ENCODE data around the gene SLC7A6. TPM values are rescaled to one million over a fixed set of nuclear protein-coding genes. Genes with fewer than 3 reads are reported as not detected.

Gene SLC7A6
- 9.4 TPM for total RNA-seq

DNA sequence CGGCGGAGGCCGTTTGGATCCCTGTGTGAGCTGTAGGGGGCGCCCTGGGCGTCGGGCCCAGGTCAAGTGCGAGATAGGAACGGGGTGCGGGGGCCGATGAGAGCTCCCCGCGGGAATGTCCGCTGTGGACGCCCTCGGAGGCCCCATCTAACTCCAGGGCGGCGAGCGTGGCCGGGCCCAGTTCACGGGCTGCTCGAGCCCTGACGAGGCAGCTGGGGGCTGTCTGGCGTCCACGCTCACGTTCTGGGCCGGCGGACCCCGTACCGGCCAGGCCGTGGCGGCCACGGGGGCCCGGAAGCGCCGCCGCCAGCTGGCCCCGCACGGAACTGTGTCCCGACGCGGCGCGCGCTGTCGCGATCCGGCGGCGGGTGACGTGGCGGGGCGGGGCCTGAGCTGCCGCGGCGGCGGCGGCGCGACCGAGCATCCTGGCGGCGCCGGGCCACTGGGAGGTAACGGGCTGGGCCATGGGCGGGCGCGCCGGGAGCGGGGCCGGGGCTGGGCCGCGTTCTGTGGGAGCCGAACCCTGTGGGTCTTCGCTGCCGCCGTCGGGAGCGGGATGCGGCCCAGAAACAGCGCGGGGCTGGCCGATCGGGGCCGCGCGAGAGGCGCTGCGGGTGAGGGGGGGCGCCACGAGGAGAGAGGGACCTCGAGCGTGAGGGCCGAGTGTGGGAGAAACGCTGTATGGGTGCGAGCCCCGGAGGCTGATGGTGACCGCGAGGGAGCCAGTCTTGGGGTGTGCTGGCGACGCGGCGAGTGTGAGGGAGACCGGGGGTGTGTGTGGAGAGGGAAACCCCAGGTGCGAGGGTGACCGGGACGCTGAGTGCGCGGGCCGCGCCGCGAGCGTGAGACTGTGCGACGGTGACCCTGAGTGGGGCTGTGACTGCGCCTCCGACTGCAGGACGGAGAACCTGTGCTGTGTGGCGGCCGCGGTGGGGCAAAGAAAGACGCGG, at the start of gene SLC7A6:
TSS of gene SLC7A6 (plus strand) at position 399 of the 950 bp plus-strand sequence. CDS start 10,201 bp downstream, outside the sequence.
- Histone ChIP-seq H3K4me1 (ENCODE audit: control insufficient read depth in 3 of 3, insufficient read depth in 3 of 3, low read length in 3 of 3) (peaks cover 45 to 69% (median 49%) of the 10 kb centered on the region in 3 donors), H3K27me3 (ENCODE audit: control insufficient read depth in 3 of 3, insufficient read depth in 3 of 3, low read length in 3 of 3) (no peaks in the 10 kb centered on the region), H3K9ac (ENCODE audit: low read depth in 1 of 3, low read length in 3 of 3) (peak within 1 kb of the TSS; percentile 94 to 99 (median 97)), H3K36me3 (ENCODE audit: control insufficient read depth in 3 of 3, insufficient read depth in 3 of 3, low read length in 3 of 3) (peaks cover 17 to 19% (median 18%) of the 10 kb centered on the region in 3 donors), H3K27ac (ENCODE audit: low read depth, low read length) (peak within 1 kb of the TSS; percentile 98), H3K4me3 (ENCODE audit: low read length in 3 of 3) (peak within 1 kb of the TSS; percentile 90 to 98 (median 95)), H3K9me3 (ENCODE audit: control insufficient read depth in 3 of 3, low read length in 3 of 3) (no peaks in the 10 kb centered on the region)

DNA sequence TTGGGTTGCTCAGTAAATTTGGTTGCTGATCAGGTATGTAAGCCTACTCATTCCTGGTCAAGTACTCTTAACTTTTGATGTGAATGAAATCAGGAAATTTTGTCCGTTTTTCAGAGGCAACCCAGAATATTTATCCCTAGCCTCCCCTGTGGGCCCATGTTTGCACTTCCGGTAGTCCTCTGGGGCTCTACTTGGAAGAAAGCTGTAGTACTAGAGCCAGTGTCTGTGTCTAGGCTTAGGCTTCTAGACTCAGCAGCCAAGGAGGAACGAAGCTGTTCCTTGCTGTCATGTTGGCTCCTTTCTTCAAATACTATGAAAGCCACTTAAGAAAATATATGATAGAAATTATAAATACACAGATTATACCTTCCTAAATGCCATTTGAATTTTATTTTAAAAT, 49.6 kb upstream of the SLC7A6 start:
- H3K9ac ChIP-seq (ENCODE audit: low read depth in 1 of 3, low read length in 3 of 3), result no peak overlapping the region
- H3K36me3 ChIP-seq (ENCODE audit: control insufficient read depth in 3 of 3, insufficient read depth in 3 of 3, low read length in 3 of 3), result peaks cover 0 to 5% (median 5%) of the 10 kb centered on the region in 3 donors
- H3K27ac ChIP-seq (ENCODE audit: low read depth, low read length), result no peak overlapping the region
- no peak overlapping the region for H3K4me3 ChIP-seq (ENCODE audit: low read length in 3 of 3)
- H3K4me1 ChIP-seq (ENCODE audit: control insufficient read depth in 3 of 3, insufficient read depth in 3 of 3, low read length in 3 of 3), result peaks cover 0 to 8% (median 2%) of the 10 kb centered on the region in 3 donors
- no peaks in the 10 kb centered on the region for H3K27me3 ChIP-seq (ENCODE audit: control insufficient read depth in 3 of 3, insufficient read depth in 3 of 3, low read length in 3 of 3)
- no peaks in the 10 kb centered on the region for H3K9me3 ChIP-seq (ENCODE audit: control insufficient read depth in 3 of 3, low read length in 3 of 3)

DNA sequence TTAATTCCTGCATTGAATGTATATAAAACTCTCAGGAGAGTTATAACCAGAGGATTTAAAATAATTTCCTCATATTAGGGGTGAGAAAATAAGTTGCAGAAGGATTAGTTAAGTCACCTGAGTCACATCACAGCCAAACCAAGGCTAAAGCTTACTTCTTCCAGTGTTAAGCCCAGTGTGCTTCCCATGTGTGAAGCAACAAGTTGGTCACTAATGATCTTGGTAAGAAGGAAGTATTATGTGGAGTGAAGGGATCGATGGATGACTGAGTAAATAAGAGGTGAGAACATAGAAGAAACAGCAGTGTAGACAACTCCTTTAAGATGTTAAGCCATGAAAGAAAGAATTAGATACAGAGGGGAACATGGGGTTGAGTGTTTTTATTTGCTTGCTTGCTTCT, 49.0 kb upstream of the SLC7A6 start:
- H3K36me3 ChIP-seq (ENCODE audit: control insufficient read depth in 3 of 3, insufficient read depth in 3 of 3, low read length in 3 of 3), result peaks cover 0 to 8% (median 5%) of the 10 kb centered on the region in 3 donors
- H3K9me3 ChIP-seq (ENCODE audit: control insufficient read depth in 3 of 3, low read length in 3 of 3), result no peaks in the 10 kb centered on the region
- no peak overlapping the region for H3K27ac ChIP-seq (ENCODE audit: low read depth, low read length)
- H3K27me3 ChIP-seq (ENCODE audit: control insufficient read depth in 3 of 3, insufficient read depth in 3 of 3, low read length in 3 of 3), result no peaks in the 10 kb centered on the region
- peaks cover 0 to 11% (median 2%) of the 10 kb centered on the region in 3 donors for H3K4me1 ChIP-seq (ENCODE audit: control insufficient read depth in 3 of 3, insufficient read depth in 3 of 3, low read length in 3 of 3)
- H3K4me3 ChIP-seq (ENCODE audit: low read length in 3 of 3), result no peak overlapping the region
- no peak overlapping the region for H3K9ac ChIP-seq (ENCODE audit: low read depth in 1 of 3, low read length in 3 of 3)

DNA sequence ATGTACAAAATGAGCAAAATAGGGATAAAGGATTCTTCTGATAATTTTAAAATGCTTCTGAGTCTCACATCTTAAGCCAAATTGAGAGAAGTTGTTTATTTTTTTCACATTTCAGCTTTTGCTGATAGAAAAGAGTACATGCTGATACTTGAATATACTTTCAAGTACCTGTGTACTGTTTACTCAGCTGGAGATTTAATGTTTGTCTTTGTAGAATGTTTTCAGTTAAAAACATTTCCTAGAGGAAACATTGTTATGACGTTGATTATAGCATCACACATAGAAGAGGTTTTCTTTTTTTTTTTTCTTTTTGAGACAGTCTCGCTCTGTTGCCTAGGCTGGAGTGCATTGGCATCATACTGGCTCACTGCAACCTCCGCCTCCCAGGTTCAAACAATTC, 48.1 kb upstream of the SLC7A6 start:
- Histone ChIP-seq H3K4me3 (ENCODE audit: low read length in 3 of 3) (no peak overlapping the region), H3K27ac (ENCODE audit: low read depth, low read length) (no peak overlapping the region), H3K36me3 (ENCODE audit: control insufficient read depth in 3 of 3, insufficient read depth in 3 of 3, low read length in 3 of 3) (peaks cover 0 to 8% (median 5%) of the 10 kb centered on the region in 3 donors), H3K4me1 (ENCODE audit: control insufficient read depth in 3 of 3, insufficient read depth in 3 of 3, low read length in 3 of 3) (peaks cover 0 to 11% (median 2%) of the 10 kb centered on the region in 3 donors), H3K9me3 (ENCODE audit: control insufficient read depth in 3 of 3, low read length in 3 of 3) (no peaks in the 10 kb centered on the region), H3K27me3 (ENCODE audit: control insufficient read depth in 3 of 3, insufficient read depth in 3 of 3, low read length in 3 of 3) (no peaks in the 10 kb centered on the region), H3K9ac (ENCODE audit: low read depth in 1 of 3, low read length in 3 of 3) (no peak overlapping the region)

DNA sequence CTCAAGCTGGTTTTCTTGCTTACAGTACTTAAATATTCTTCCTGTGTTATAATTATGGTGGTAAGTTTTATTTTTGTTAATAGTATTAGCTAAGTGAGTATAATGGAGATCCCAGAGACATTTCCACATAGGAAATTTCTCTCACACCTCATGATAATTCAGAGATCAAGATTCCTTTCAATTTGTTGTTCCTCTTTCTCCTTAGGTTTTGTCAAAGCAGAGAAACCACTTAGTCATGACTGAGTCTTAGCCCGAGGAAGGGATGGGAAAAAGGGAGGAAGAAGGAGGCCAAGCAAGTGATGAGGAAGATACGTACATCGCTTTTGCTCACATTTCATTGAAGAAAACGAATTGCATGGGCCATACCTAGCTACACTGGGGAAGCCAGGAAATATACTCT, 46.8 kb upstream of the SLC7A6 start:
- Histone ChIP-seq H3K27ac (ENCODE audit: low read depth, low read length) (peak overlapping the region; percentile 12), H3K4me1 (ENCODE audit: control insufficient read depth in 3 of 3, insufficient read depth in 3 of 3, low read length in 3 of 3) (peaks cover 0 to 11% (median 2%) of the 10 kb centered on the region in 3 donors), H3K9me3 (ENCODE audit: control insufficient read depth in 3 of 3, low read length in 3 of 3) (no peaks in the 10 kb centered on the region), H3K27me3 (ENCODE audit: control insufficient read depth in 3 of 3, insufficient read depth in 3 of 3, low read length in 3 of 3) (no peaks in the 10 kb centered on the region), H3K4me3 (ENCODE audit: low read length in 3 of 3) (no peak overlapping the region), H3K9ac (ENCODE audit: low read depth in 1 of 3, low read length in 3 of 3) (no peak overlapping the region), H3K36me3 (ENCODE audit: control insufficient read depth in 3 of 3, insufficient read depth in 3 of 3, low read length in 3 of 3) (peaks cover 0 to 8% (median 5%) of the 10 kb centered on the region in 3 donors)

DNA sequence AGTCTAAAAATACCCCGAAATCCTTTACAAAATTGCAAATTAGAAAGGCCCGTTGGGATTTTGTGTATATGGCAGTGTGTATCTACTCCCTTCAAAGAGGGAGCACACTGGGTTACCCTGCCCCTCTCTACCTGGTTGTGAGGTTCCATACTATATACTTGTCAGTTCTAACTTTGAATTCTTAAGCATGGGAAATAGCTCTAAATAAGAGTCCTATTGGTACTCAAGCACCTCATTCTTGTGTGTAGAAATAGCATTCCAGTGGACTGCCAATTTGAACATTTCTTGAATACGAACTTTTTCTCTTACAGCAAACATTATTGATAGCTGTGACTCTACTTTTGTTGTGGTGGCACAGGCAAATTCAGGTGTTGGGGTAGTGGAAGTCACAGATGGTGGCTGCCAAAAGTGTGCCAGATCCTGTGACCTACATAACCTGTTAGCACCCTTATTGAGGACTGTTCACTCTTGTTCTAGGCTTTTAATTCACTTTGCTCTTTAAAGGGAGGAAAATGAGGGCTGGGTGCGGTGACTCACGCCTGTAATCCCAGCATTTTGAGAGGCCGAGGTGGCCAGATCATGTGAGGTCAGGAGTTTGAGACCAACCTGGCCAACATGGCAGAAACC, 44.5 kb upstream of the SLC7A6 start:
- no peaks in the 10 kb centered on the region for H3K9me3 ChIP-seq (ENCODE audit: control insufficient read depth in 3 of 3, low read length in 3 of 3)
- H3K27me3 ChIP-seq (ENCODE audit: control insufficient read depth in 3 of 3, insufficient read depth in 3 of 3, low read length in 3 of 3), result no peaks in the 10 kb centered on the region
- peaks cover 0 to 7% (median under 1%) of the 10 kb centered on the region in 3 donors for H3K4me1 ChIP-seq (ENCODE audit: control insufficient read depth in 3 of 3, insufficient read depth in 3 of 3, low read length in 3 of 3)
- H3K4me3 ChIP-seq (ENCODE audit: low read length in 3 of 3), result no peak overlapping the region
- no peak overlapping the region for H3K27ac ChIP-seq (ENCODE audit: low read depth, low read length)
- peaks cover 0 to 8% (median 5%) of the 10 kb centered on the region in 3 donors for H3K36me3 ChIP-seq (ENCODE audit: control insufficient read depth in 3 of 3, insufficient read depth in 3 of 3, low read length in 3 of 3)
- H3K9ac ChIP-seq (ENCODE audit: low read depth in 1 of 3, low read length in 3 of 3), result no peak overlapping the region

DNA sequence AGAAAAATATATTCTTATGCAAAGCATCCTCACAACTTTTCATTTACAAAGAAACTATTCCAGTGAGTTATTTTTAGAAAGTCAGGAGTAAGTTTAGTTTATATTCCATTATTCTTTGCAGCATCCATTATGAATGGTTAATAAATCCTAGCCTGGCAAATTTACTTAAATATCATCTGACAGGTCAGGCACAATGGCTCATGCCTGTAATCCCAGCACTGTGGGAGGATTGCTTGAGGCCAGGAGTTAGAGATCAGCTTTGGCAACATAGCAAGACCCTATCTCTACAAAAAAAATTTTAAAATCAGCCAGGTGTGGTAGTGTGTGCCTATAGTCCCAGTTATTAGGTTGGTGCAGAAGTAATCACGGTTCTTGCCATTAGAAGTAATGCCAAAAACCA, 41.3 kb upstream of the SLC7A6 start:
- Histone ChIP-seq H3K4me3 (ENCODE audit: low read length in 3 of 3) (no peak overlapping the region), H3K36me3 (ENCODE audit: control insufficient read depth in 3 of 3, insufficient read depth in 3 of 3, low read length in 3 of 3) (peaks cover 4 to 15% (median 5%) of the 10 kb centered on the region in 3 donors), H3K27ac (ENCODE audit: low read depth, low read length) (no peak overlapping the region), H3K9ac (ENCODE audit: low read depth in 1 of 3, low read length in 3 of 3) (no peak overlapping the region), H3K4me1 (ENCODE audit: control insufficient read depth in 3 of 3, insufficient read depth in 3 of 3, low read length in 3 of 3) (peaks cover 19 to 21% (median 20%) of the 10 kb centered on the region in 3 donors), H3K9me3 (ENCODE audit: control insufficient read depth in 3 of 3, low read length in 3 of 3) (no peaks in the 10 kb centered on the region), H3K27me3 (ENCODE audit: control insufficient read depth in 3 of 3, insufficient read depth in 3 of 3, low read length in 3 of 3) (no peaks in the 10 kb centered on the region)

DNA sequence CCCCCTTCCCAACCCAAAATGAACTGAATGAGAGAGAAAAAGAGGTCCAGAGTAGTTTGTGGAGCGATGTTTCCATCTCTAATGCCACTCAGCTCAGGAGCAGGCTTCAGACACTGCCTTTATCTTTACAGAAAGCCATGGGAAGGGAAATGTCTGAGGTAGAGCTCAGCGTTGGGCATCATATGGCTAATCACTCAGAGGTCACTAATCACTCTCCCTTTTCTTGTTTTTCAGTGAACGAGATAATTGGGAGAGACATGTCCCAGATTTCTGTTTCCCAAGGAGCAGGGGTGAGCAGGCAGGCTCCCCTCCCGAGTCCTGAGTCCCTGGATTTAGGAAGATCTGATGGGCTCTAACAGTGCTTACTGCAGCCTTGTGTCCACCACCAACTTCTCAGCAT, 38.2 kb upstream of the SLC7A6 start:
- peak overlapping the region; percentile 33 for H3K27ac ChIP-seq (ENCODE audit: low read depth, low read length)
- H3K9ac ChIP-seq (ENCODE audit: low read depth in 1 of 3, low read length in 3 of 3), result peak overlapping the region in 1 of 3 donors; percentile 45
- peaks cover 32 to 33% (median 33%) of the 10 kb centered on the region in 3 donors for H3K4me1 ChIP-seq (ENCODE audit: control insufficient read depth in 3 of 3, insufficient read depth in 3 of 3, low read length in 3 of 3)
- H3K9me3 ChIP-seq (ENCODE audit: control insufficient read depth in 3 of 3, low read length in 3 of 3), result no peaks in the 10 kb centered on the region
- no peak overlapping the region for H3K4me3 ChIP-seq (ENCODE audit: low read length in 3 of 3)
- peaks cover 8 to 12% (median 9%) of the 10 kb centered on the region in 3 donors for H3K36me3 ChIP-seq (ENCODE audit: control insufficient read depth in 3 of 3, insufficient read depth in 3 of 3, low read length in 3 of 3)
- no peaks in the 10 kb centered on the region for H3K27me3 ChIP-seq (ENCODE audit: control insufficient read depth in 3 of 3, insufficient read depth in 3 of 3, low read length in 3 of 3)

DNA sequence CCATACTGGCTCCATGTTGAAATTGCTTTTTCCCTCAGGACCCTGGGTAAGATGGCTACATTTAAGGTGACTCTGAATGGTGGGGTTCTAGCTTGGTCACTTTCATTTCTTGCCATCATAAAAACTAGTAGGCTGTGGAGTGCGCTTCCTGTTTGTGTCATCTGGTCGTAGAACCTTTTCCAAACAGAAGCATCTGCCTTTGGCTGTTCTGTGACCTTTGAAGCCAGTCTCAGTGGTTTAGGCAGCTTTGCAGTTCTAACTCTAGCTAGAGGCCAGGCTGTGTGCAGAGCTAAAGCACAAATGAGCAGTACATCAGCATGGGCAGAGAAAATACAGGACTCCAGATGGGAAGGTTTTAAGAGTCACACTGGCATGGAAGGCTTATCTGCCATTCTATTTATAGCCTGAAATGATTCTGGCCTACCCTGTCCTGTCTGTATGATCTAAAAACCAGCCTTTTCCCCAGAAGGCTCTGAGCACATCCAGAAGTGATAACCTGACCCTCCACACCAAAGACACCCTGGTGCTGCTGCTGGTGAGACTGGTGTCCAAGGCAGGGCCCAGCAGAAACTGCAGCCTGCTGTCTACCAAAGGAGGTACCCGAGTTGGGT, 37.0 kb upstream of the SLC7A6 start:
- H3K27ac ChIP-seq (ENCODE audit: low read depth, low read length), result peak overlapping the region; percentile 37
- H3K27me3 ChIP-seq (ENCODE audit: control insufficient read depth in 3 of 3, insufficient read depth in 3 of 3, low read length in 3 of 3), result no peaks in the 10 kb centered on the region
- no peak overlapping the region for H3K4me3 ChIP-seq (ENCODE audit: low read length in 3 of 3)
- no peaks in the 10 kb centered on the region for H3K9me3 ChIP-seq (ENCODE audit: control insufficient read depth in 3 of 3, low read length in 3 of 3)
- peak overlapping the region in 2 of 3 donors; percentile 45 to 66 for H3K9ac ChIP-seq (ENCODE audit: low read depth in 1 of 3, low read length in 3 of 3)
- H3K36me3 ChIP-seq (ENCODE audit: control insufficient read depth in 3 of 3, insufficient read depth in 3 of 3, low read length in 3 of 3), result peaks cover 9 to 18% (median 15%) of the 10 kb centered on the region in 3 donors
- H3K4me1 ChIP-seq (ENCODE audit: control insufficient read depth in 3 of 3, insufficient read depth in 3 of 3, low read length in 3 of 3), result peaks cover 32 to 33% (median 33%) of the 10 kb centered on the region in 3 donors

All from skeletal muscle tissue (tissue), 4 donors.